GM12878 (cell line): Measurements from ENCODE around the gene COPB1. TPM values are rescaled to one million over a fixed set of nuclear protein-coding genes. Genes with fewer than 3 reads are reported as not detected.

Experiments used
- ATAC-seq: fragments of 200-7000 bp; cut with Tn5 transposase; 3 replicates; pipeline ENCODE4 v1.9.1; 2020; ENCODE audit warnings: mild to moderate bottlenecking, moderate library complexity
- BruUV-seq: library from RNA; stranded (reverse); fragments of 400-500 nt; replicated peaks from 2 replicates; lab custom pipeline; 2021; lab: Mats Ljungman, UMichigan
- CTCF ChIA-PET: fragments of 300-600 bp; sonication (Branson Sonifier 250); formaldehyde crosslinking; extraction: SDS; loops from one replicate; lab custom pipeline; 2021; ENCODE audit warnings: inconsistent platforms; lab: Yijun Ruan, JAX
- POLR2A ChIA-PET: fragments of 350-600 bp; formaldehyde crosslinking; extraction: SDS; loops from one replicate; lab custom pipeline; 2021; ENCODE audit warnings: inconsistent platforms; lab: Charles Lee
- RAD21 ChIA-PET: fragments of 300-600 bp; sonication (Branson Sonifier 250); formaldehyde crosslinking; loops from one replicate; lab custom pipeline; 2023; ENCODE audit warnings: antibody characterized with exemption; ENCODE audit not compliant: unreplicated experiment; lab: Charles Lee
- SMC1A ChIA-PET: fragments of 300-600 bp; sonication (Branson Sonifier 250); formaldehyde crosslinking; loops from one replicate; lab custom pipeline; 2023; ENCODE audit not compliant: unreplicated experiment, uncharacterized antibody; lab: Charles Lee
- DNase-seq: peaks from one replicate; pipeline ENCODE4 v3.0.0-alpha.2; 2011; ENCODE audit warnings: low read depth, low spot score
- FAIRE-seq: peaks from 3 replicates; lab custom pipeline; 2011; peaks lifted over from hg19 to GRCh38; lab: Jason Lieb, UNC
- H2AFZ ChIP-seq: 2 replicates; pipeline ENCODE4 v1.6.0; 2011; ENCODE audit warnings: low read depth, low read length, control low read depth; ENCODE audit not compliant: control insufficient read depth
- H3K27ac ChIP-seq: 2 replicates; pipeline ENCODE4 v1.5.1; 2011; ENCODE audit warnings: control low read depth; ENCODE audit not compliant: control insufficient read depth, insufficient read depth
- H3K27me3 ChIP-seq, 2 experiments: replicated peaks in 1 of 2; 2 replicates each; pipeline versions ENCODE4 v1.6.0 to v1.6.1; 2011; ENCODE audit warnings: low read length in 1 of 2; ENCODE audit not compliant: control insufficient read depth in 2 of 2, insufficient read depth in 2 of 2
- H3K36me3 ChIP-seq, 2 experiments: 2 replicates each; pipeline ENCODE4 v1.5.1; 2011; ENCODE audit warnings: low read length in 1 of 2; ENCODE audit not compliant: control insufficient read depth in 2 of 2, insufficient read depth in 2 of 2
- H3K4me1 ChIP-seq: 2 replicates; pipeline ENCODE4 v1.6.1; 2011; ENCODE audit warnings: mild to moderate bottlenecking, low read length, moderate library complexity, mixed read lengths; ENCODE audit not compliant: control insufficient read depth, insufficient read depth
- H3K4me2 ChIP-seq: 2 replicates; pipeline ENCODE4 v1.6.0; 2011; ENCODE audit warnings: control low read depth; ENCODE audit not compliant: control insufficient read depth, insufficient read depth
- H3K4me3 ChIP-seq: fragments of 200-600 bp; sonication (generic); 2 replicates; pipeline ENCODE4 v1.5.1; 2016
- H3K79me2 ChIP-seq: 2 replicates; pipeline ENCODE4 v1.6.0; 2011; ENCODE audit warnings: low read length; ENCODE audit not compliant: control insufficient read depth, insufficient read depth
- H3K9ac ChIP-seq: 2 replicates; pipeline ENCODE4 v1.8.0; 2011; ENCODE audit warnings: low read length, control low read depth, mixed read lengths; ENCODE audit not compliant: control insufficient read depth, insufficient read depth
- H3K9me3 ChIP-seq: replicated peaks from 3 replicates; pipeline ENCODE4 v1.5.1; 2011; ENCODE audit warnings: mild to moderate bottlenecking, low read length; ENCODE audit not compliant: control insufficient read depth, insufficient read depth
- H4K20me1 ChIP-seq: 2 replicates; pipeline ENCODE4 v1.6.0; 2011; ENCODE audit not compliant: control insufficient read depth, insufficient read depth
- CTCF ChIP-seq, 3 experiments: IDR thresholded peaks in 2 of 3; conservative IDR thresholded peaks in 1 of 3; 2 replicates each; pipeline ENCODE4 v1.5.1; 2011; ENCODE audit warnings: low read depth in 3 of 3, low read length in 3 of 3, mild to moderate bottlenecking in 3 of 3, control low read depth in 2 of 3, moderate library complexity in 2 of 3, inconsistent platforms in 1 of 3, mixed read lengths in 1 of 3; ENCODE audit not compliant: control insufficient read depth in 2 of 3, insufficient read depth in 1 of 3; ENCODE audit errors: extremely low read depth in 1 of 3
- HCFC1 ChIP-seq: fragments of 150-350 bp; IDR thresholded peaks from 2 replicates; pipeline ENCODE4 v1.6.1; 2014; ENCODE audit warnings: low read length
- NFIC ChIP-seq: IDR thresholded peaks from 2 replicates; pipeline ENCODE4 v1.6.1; 2012; ENCODE audit warnings: low read depth, mild to moderate bottlenecking, inconsistent platforms, low read length, moderate library complexity
- NFYA ChIP-seq: IDR thresholded peaks from 2 replicates; pipeline ENCODE4 v1.6.1; 2011; ENCODE audit warnings: low read depth, mild to moderate bottlenecking, low read length, improper control_type of control experiment, borderline replicate concordance
- POU2F2 ChIP-seq: IDR thresholded peaks from 3 replicates; pipeline ENCODE4 v1.6.1; 2011; ENCODE audit warnings: low read depth, mild to moderate bottlenecking, low read length, borderline replicate concordance
- RBBP5 ChIP-seq: fragments of 200-600 bp; sonication (generic); conservative IDR thresholded peaks from 2 replicates; pipeline ENCODE4 v1.6.1; 2016
- SIN3A ChIP-seq: IDR thresholded peaks from 2 replicates; pipeline ENCODE4 v1.6.1; 2012; ENCODE audit warnings: low read depth, low read length, improper control_type of control experiment
- SREBF2 ChIP-seq: IDR thresholded peaks from 2 replicates; pipeline ENCODE4 v1.6.1; 2012; ENCODE audit warnings: mild to moderate bottlenecking, low read length
- TBL1XR1 ChIP-seq: IDR thresholded peaks from 2 replicates; pipeline ENCODE4 v1.6.1; 2012; ENCODE audit warnings: low read depth, low read length, improper control_type of control experiment
- YY1 ChIP-seq: IDR thresholded peaks from 2 replicates; pipeline ENCODE4 v1.6.1; 2011; ENCODE audit warnings: low read depth, mild to moderate bottlenecking, low read length
- ZBTB11 ChIP-seq: fragments of 450-650 bp; formaldehyde crosslinking; IDR thresholded peaks from 2 replicates; pipeline ENCODE4 v1.5.0; 2022; ENCODE audit warnings: mild to moderate bottlenecking, missing genetic modification characterization
- ZNF207 ChIP-seq: fragments of 450-650 bp; IDR thresholded peaks from 2 replicates; pipeline ENCODE4 v1.6.1; 2014; ENCODE audit warnings: antibody characterized with exemption, mild to moderate bottlenecking, borderline replicate concordance
- WGBS: methylation state at CpG from one replicate; pipeline ENCODE4 v1.1.6; 2016; ENCODE audit warnings: low lambda C conversion rate; ENCODE audit not compliant: insufficient replicate concordance, insufficient coverage; ENCODE audit errors: missing lambda C conversion rate; 5-methylcytosine and 5-hydroxymethylcytosine counted together
- in situ Hi-C: fragments of 300-500 bp; cut with MboI; formaldehyde crosslinking; loops from 9 replicates; pipeline ENCODE4 v1.14.3; 2018; ENCODE audit warnings: mixed read lengths
- intact Hi-C: fragments of 100-400 bp; cut with micrococcal nuclease; formaldehyde crosslinking; loops from one replicate; pipeline ENCODE4 v1.14.2; 2022; ENCODE audit not compliant: unreplicated experiment
- polyA plus RNA-seq, 11 experiments: library from polyadenylated mRNA; depleted of rRNA in 4 of 11; unstranded in 6 of 11; stranded (reverse) in 5 of 11; fragments of >200 nt; fragmentation: Nextera tagmentation in 4 of 11; fragmentation: Illumina TruSeq in 1 of 11; extraction: Ambion mirVana in 4 of 11; extraction: Trizol in 1 of 11; gene quantifications; 1 replicate in 1 of 11; 2 replicates in 10 of 11; pipeline versions ENCODE4 v1.2.1 to v1.2.3, GENCODE V29; 2011 to 2016; ENCODE audit warnings: inconsistent platforms in 2 of 11, missing spikeins in 2 of 11, low read depth in 1 of 11
- total RNA-seq, 4 experiments: library from RNA; depleted of rRNA in 3 of 4; stranded (reverse); fragments of >200 nt in 3 of 4; fragmentation: Illumina TruSeq in 1 of 4; extraction: Trizol in 1 of 4; gene quantifications; 2 replicates each; pipeline versions ENCODE4 v1.2.1 to v1.2.3, GENCODE V29; 2013 to 2021
- TF ChIP-seq, protein P1 (sequence below): fragments of 450-650 bp; IDR thresholded peaks from 2 replicates; pipeline ENCODE4 v1.6.1; 2016; ENCODE audit warnings: mild to moderate bottlenecking
- TF ChIP-seq, protein P2 (sequence below): fragments of 450-650 bp; IDR thresholded peaks from 2 replicates; pipeline ENCODE4 v1.6.1; 2018; ENCODE audit warnings: borderline replicate concordance, mild to moderate bottlenecking; ENCODE audit not compliant: partially characterized antibody

Gene COPB1
- total and polyA plus RNA-seq, 10 of the 15 experiments (the other 5 are each of a cell fraction or from before 2014, with no cell fraction given) = 67.0 to 149 (median 109) TPM

- H3K36me3 ChIP-seq = no peaks in the 10 kb centered on the region
- H4K20me1 ChIP-seq = no peaks in the 10 kb centered on the region
- ATAC-seq (no peak; the same call in 2 of the 3 replicates), FAIRE-seq (no peak), DNase-seq (no peak)
- no peak overlapping the region for H3K9ac ChIP-seq
- no peak overlapping the region for H3K4me3 ChIP-seq
- ChIA-PET POLR2A (no interaction called here), CTCF (interaction anchor here (0.9 to 2.2 kb wide), 5 partner anchors 9 to 189 kb away, joined by 3 to 9 read pairs (median 4); no protein-coding TSS in a partner anchor), SMC1A (no interaction called here), RAD21 (no interaction called here)
- H3K79me2 ChIP-seq = no peaks in the 10 kb centered on the region
- no peaks in the 10 kb centered on the region for H3K27me3 ChIP-seq
- no peak overlapping the region for H2AFZ ChIP-seq
- intact Hi-C loops = no loop called here
- H3K9me3 ChIP-seq = no peaks in the 10 kb centered on the region
- no peak overlapping the region for H3K27ac ChIP-seq
- WGBS = 73% methylated on average over 2 of the region's 2 CpGs
- H3K4me2 ChIP-seq = no peak overlapping the region
- no TSS peak for BruUV-seq
- in situ Hi-C loops = no loop called here
- peaks cover 5% of the 10 kb centered on the region; the same call in 1 of the 2 replicates for H3K4me1 ChIP-seq
- no peak for TF ChIP-seq POU2F2
- TF ChIP-seq CTCF (IDR thresholded peaks at IDR 0.05 in 2 of 3, conservative IDR thresholded peaks at IDR 0.05 in 1 of 3; ENCODE audit: control insufficient read depth in 2 of 3, extremely low read depth in 1 of 3, insufficient read depth in 1 of 3, low read depth in 3 of 3, low read length in 3 of 3) = no peak
- TF ChIP-seq NFYA = no peak
- TF ChIP-seq, protein P1, sequence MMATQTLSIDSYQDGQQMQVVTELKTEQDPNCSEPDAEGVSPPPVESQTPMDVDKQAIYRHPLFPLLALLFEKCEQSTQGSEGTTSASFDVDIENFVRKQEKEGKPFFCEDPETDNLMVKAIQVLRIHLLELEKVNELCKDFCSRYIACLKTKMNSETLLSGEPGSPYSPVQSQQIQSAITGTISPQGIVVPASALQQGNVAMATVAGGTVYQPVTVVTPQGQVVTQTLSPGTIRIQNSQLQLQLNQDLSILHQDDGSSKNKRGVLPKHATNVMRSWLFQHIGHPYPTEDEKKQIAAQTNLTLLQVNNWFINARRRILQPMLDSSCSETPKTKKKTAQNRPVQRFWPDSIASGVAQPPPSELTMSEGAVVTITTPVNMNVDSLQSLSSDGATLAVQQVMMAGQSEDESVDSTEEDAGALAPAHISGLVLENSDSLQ = no peak
- no peak for TF ChIP-seq ZBTB11 (CRISPR knock-in tag)
- TF ChIP-seq RBBP5 = no peak
- no peak for TF ChIP-seq SIN3A
- TF ChIP-seq, protein P2, sequence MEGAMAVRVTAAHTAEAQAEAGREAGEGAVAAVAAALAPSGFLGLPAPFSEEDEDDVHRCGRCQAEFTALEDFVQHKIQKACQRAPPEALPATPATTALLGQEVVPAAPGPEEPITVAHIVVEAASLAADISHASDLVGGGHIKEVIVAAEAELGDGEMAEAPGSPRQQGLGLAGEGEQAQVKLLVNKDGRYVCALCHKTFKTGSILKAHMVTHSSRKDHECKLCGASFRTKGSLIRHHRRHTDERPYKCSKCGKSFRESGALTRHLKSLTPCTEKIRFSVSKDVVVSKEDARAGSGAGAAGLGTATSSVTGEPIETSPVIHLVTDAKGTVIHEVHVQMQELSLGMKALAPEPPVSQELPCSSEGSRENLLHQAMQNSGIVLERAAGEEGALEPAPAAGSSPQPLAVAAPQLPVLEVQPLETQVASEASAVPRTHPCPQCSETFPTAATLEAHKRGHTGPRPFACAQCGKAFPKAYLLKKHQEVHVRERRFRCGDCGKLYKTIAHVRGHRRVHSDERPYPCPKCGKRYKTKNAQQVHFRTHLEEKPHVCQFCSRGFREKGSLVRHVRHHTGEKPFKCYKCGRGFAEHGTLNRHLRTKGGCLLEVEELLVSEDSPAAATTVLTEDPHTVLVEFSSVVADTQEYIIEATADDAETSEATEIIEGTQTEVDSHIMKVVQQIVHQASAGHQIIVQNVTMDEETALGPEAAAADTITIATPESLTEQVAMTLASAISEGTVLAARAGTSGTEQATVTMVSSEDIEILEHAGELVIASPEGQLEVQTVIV = no peak
- no peak for TF ChIP-seq HCFC1
- TF ChIP-seq YY1 = no peak
- no peak for TF ChIP-seq NFIC
- no peak for TF ChIP-seq ZNF207
- no peak for TF ChIP-seq TBL1XR1
- TF ChIP-seq SREBF2 = no peak
Measured at GRCh38 chr11:14445542-14446530, 53.8 kb downstream of the COPB1 start.
